Upper lobe of left lung (tissue), 4 donors: ENCODE results near the gene EDEM3.

Source experiments
- CTCF ChIP-seq, 6 experiments: fragments of 450-650 bp in 4 of 6; fragments of 200-600 bp in 2 of 6; sonication (generic) in 2 of 6; IDR thresholded peaks; one replicate each; pipeline ENCODE4 v1.5.1; 2016 to 2019; ENCODE audit warnings: antibody characterized with exemption in 6 of 6
- EP300 ChIP-seq, 4 donors: sonication (generic); formaldehyde crosslinking; IDR thresholded peaks; one replicate each; pipeline ENCODE4 v1.5.1; 2017; ENCODE audit warnings: antibody characterized with exemption in 4 of 4, control low read depth in 2 of 4

- TF ChIP-seq CTCF (IDR thresholded peaks at IDR 0.05) (no peak), EP300 (IDR thresholded peaks at IDR 0.05) (no peak)
These were observed 36.2 kb upstream of the EDEM3 start for GRCh38 chr1:184790642-184791549.
